ENCODE measurements around the gene ZNF83. TPM values are rescaled to one million over a fixed set of nuclear protein-coding genes. Genes with fewer than 3 reads are reported as not detected.
"Not testable (repeated sequence)": the region's sequence is repeated elsewhere in the genome, so short reads cannot be mapped to it uniquely, and the experiment has no call there.

Gene ZNF83
- total and polyA plus RNA-seq, 7 experiments from 2014 or later = 17.2 to 113 (median 62.5) TPM

DNA sequence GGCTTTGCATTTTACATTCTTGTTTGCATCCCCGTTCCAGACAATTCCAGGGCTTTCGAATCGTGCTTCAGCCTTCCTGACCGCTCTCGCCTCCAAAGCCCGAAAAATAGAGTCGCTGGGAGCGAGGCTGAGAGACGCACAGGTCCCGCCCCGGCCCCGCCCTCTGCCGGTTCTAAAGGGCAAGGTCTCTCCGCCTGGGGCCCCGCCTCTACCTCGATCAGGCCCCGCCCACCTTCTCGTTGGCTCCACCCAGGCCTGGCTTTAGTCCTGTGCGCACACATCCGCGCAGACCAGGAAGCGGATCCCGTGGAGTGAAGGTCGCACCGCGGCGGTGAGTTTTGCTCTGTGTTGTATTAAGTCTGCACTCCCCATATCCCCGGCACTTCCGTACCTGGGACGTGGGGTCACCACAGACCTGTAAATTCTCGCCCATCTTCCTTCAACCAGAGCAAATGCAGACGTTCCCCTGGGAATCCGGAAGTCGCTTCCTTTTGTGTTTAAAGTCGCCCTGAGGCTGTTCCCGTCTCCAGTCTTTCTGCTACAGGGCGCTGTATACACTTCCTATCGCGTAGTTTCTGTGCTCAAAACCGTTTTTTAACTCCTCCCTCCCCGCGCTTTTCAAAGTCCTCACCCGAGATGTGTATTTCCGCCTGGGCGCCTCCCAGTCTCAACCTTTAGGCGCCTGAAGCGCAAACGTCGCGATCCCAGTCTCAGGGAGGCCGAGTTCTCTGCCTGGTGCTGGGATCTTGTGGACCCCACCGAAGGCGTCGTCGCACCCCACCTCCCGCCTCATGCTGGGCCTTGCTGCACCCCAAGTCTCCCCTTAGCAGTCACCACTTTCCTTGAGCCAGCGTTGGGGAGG, 67.9 kb downstream of the ZNF83 start, which contains the start of gene ZNF701:
Gene ZNF701, plus strand, starts transcription at position 288 of the 862 bp plus-strand sequence. CDS start 3,861 bp downstream, outside the sequence.
- peaks cover 9 to 42% (median 37%) of the 10 kb centered on the region in 7 donors for H3K4me1 Mint-ChIP-seq
- ATAC-seq (peak; percentile 100), DNase-seq (peak; percentile 92 to 99 (median 96))
- H3K36me3 Mint-ChIP-seq = peaks cover 19 to 70% (median 53%) of the 10 kb centered on the region in 5 donors
- Histone ChIP-seq H3K36me3 (ENCODE audit: control insufficient read depth in 2 of 3, insufficient read depth in 3 of 3, low read length in 3 of 3) (peaks cover 5 to 37% (median 10%) of the 10 kb centered on the region in 3 experiments), H3K4me3 (ENCODE audit: low read length) (peak within 1 kb of the TSS; percentile 78), H3K9me3 (ENCODE audit: control insufficient read depth in 2 of 3, low read length in 3 of 3) (peaks cover 0 to 31% (median 3%) of the 10 kb centered on the region in 3 experiments), H3K4me1 (ENCODE audit: control insufficient read depth in 2 of 2, insufficient read depth in 2 of 2, low read length in 2 of 2) (peaks cover 10 to 13% of the 10 kb centered on the region in 2 donors), H3K27ac (ENCODE audit: low read depth, low read length) (peak within 1 kb of the TSS; percentile 78), H3K27me3 (ENCODE audit: control insufficient read depth in 2 of 2, insufficient read depth in 2 of 2, low read length in 2 of 2) (no peaks in the 10 kb centered on the region)
- no peaks in the 10 kb centered on the region for H3K27me3 Mint-ChIP-seq
- H3K27ac Mint-ChIP-seq = peak within 1 kb of the TSS; percentile 92 to 98 (median 95)
- intact Hi-C loops (cut with micrococcal nuclease) = loop anchor here (1.0 to 2.0 kb wide), 12 partner anchors 31 to 381 kb away; partner anchors contain the start of genes ZNF808 (in 2 of the 2), ZNF83 (in 2 of the 2), ZNF320 (in 1 of the 2) and ZNF528 (in 1 of the 2)
- ChIA-PET POLR2A (interaction anchor here (1.0 to 1.2 kb wide), 2 partner anchors 11 to 165 kb away, joined by 3 to 6 read pairs; no protein-coding TSS in a partner anchor), CTCF (no interaction called here)
- H3K4me3 Mint-ChIP-seq = peak within 1 kb of the TSS; percentile 88 to 99 (median 94)
- peaks cover 6 to 83% (median 40%) of the 10 kb centered on the region in 11 donors for H3K9me3 Mint-ChIP-seq

DNA sequence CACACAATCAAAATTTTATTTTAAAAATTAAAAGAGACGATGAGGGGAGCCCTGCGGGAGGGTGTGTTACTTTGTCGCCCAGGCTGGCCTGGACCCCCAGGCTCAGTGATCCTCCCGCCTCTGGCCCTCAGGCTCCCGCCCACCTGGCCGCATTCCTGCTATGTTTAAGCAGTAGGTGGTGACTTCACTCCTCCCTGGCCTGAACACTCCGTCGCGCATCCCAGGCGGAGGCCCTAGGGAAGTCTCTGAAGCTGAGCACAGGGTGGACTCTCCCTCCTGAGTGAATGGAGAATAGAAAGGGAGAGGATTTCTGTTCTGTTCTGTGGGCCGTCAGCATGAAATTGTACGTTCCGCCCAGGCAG, 68.5 kb downstream of the ZNF83 start:
- POLR2A ChIA-PET; CTCF ChIA-PET; H3K27me3 ChIP-seq (ENCODE audit: control insufficient read depth in 2 of 2, insufficient read depth in 2 of 2, low read length in 2 of 2); H3K27me3 Mint-ChIP-seq; intact Hi-C loops (cut with micrococcal nuclease): not testable (repeated sequence)
- ATAC-seq (peak; percentile 0), DNase-seq (peak in 1 of 9 donors; percentile 5)
- H3K4me3 Mint-ChIP-seq = peak overlapping the region; percentile 88 to 99 (median 94)
- H3K9me3 Mint-ChIP-seq = peaks cover 6 to 83% (median 44%) of the 10 kb centered on the region in 11 donors
- peak overlapping the region in 8 of 9 donors; percentile 92 to 98 (median 94) for H3K27ac Mint-ChIP-seq
- Histone ChIP-seq H3K4me3 (ENCODE audit: low read length) (peak overlapping the region; percentile 78), H3K27ac (ENCODE audit: low read depth, low read length) (peak overlapping the region; percentile 44), H3K4me1 (ENCODE audit: control insufficient read depth in 2 of 2, insufficient read depth in 2 of 2, low read length in 2 of 2) (peaks cover 10 to 13% of the 10 kb centered on the region in 2 donors), H3K36me3 (ENCODE audit: control insufficient read depth in 2 of 3, insufficient read depth in 3 of 3, low read length in 3 of 3) (peaks cover 5 to 32% (median 10%) of the 10 kb centered on the region in 3 experiments), H3K9me3 (ENCODE audit: control insufficient read depth in 2 of 3, low read length in 3 of 3) (peaks cover 0 to 34% (median 3%) of the 10 kb centered on the region in 3 experiments)
- peaks cover 9 to 42% (median 37%) of the 10 kb centered on the region in 7 donors for H3K4me1 Mint-ChIP-seq
- H3K36me3 Mint-ChIP-seq = peaks cover 20 to 70% (median 49%) of the 10 kb centered on the region in 5 donors

DNA sequence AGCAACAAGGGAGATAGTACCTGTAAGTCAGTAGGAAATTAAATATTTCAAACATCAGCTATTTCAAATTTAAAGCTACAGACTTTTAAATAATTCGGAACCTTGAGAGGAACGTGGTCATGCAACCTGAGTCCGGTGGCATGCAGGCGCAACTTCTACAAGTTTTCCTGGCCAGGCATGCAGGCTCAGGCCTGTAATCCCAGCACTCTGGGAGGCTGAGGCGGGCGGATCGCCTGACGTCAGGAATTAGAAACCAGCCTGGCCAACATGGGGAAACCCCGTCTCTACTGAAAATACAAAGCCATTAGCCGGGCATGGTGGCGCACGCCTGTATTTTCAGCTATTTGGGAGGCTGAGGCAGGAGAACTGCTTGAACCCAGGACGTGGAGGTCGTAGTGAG, 70.2 kb downstream of the ZNF83 start:
- CTCF ChIA-PET = no interaction called here
- H3K27me3 Mint-ChIP-seq = no peaks in the 10 kb centered on the region
- intact Hi-C loops (cut with micrococcal nuclease) = no loop called here
- ATAC-seq = no peak
- H3K4me3 ChIP-seq (ENCODE audit: low read length) = no peak overlapping the region
- peaks cover 9 to 34% (median 31%) of the 10 kb centered on the region in 7 donors for H3K4me1 Mint-ChIP-seq
- no peak overlapping the region for H3K27ac ChIP-seq (ENCODE audit: low read depth, low read length)
- peaks cover 6 to 85% (median 49%) of the 10 kb centered on the region in 11 donors for H3K9me3 Mint-ChIP-seq
- DNase-seq = no peak
- H3K4me3 Mint-ChIP-seq = peak overlapping the region in 2 of 10 donors; percentile 13 to 45
- no peaks in the 10 kb centered on the region for H3K27me3 ChIP-seq (ENCODE audit: control insufficient read depth in 2 of 2, insufficient read depth in 2 of 2, low read length in 2 of 2)
- no peak overlapping the region for H3K27ac Mint-ChIP-seq
- H3K36me3 ChIP-seq (ENCODE audit: control insufficient read depth in 2 of 3, insufficient read depth in 3 of 3, low read length in 3 of 3) = peaks cover 0 to 25% (median 0%) of the 10 kb centered on the region in 3 experiments
- POLR2A ChIA-PET = interaction anchor here (0.7 kb wide), 1 partner anchor 35 kb away, joined by 7 read pairs; no protein-coding TSS in a partner anchor
- peaks cover 10 to 13% of the 10 kb centered on the region in 2 donors for H3K4me1 ChIP-seq (ENCODE audit: control insufficient read depth in 2 of 2, insufficient read depth in 2 of 2, low read length in 2 of 2)
- H3K36me3 Mint-ChIP-seq = peaks cover 21 to 70% (median 47%) of the 10 kb centered on the region in 5 donors
- H3K9me3 ChIP-seq (ENCODE audit: control insufficient read depth in 2 of 3, low read length in 3 of 3) = peaks cover 0 to 38% (median 10%) of the 10 kb centered on the region in 3 experiments

DNA sequence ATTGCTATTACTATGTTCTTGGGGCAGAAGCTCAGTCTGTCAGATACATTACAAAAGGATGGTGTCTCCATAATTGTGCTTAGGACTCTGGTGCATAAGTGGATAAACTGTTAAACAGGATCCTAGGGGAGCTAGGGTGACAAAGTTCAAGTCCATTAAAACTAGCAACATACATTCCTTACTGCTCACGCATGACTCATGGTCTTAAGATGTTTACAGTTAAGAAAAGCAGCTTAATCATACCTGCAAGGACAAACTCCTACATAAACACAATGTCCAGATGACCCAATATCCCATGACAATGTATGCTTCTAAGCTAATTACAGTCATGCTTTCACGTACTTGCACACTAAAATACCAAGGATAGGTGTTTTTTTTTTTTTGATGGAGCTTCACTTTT, 71.6 kb downstream of the ZNF83 start:
- peaks cover 9 to 22% (median 20%) of the 10 kb centered on the region in 7 donors for H3K4me1 Mint-ChIP-seq
- peaks cover 0 to 27% (median 0%) of the 10 kb centered on the region in 3 experiments for H3K36me3 ChIP-seq (ENCODE audit: control insufficient read depth in 2 of 3, insufficient read depth in 3 of 3, low read length in 3 of 3)
- peaks cover 10 to 13% of the 10 kb centered on the region in 2 donors for H3K4me1 ChIP-seq (ENCODE audit: control insufficient read depth in 2 of 2, insufficient read depth in 2 of 2, low read length in 2 of 2)
- no peak overlapping the region for H3K27ac Mint-ChIP-seq
- H3K9me3 ChIP-seq (ENCODE audit: control insufficient read depth in 2 of 3, low read length in 3 of 3) = peaks cover 0 to 51% (median 15%) of the 10 kb centered on the region in 3 experiments
- no peak overlapping the region for H3K4me3 ChIP-seq (ENCODE audit: low read length)
- H3K9me3 Mint-ChIP-seq = peaks cover 6 to 86% (median 52%) of the 10 kb centered on the region in 11 donors
- CTCF ChIA-PET = no interaction called here
- H3K27ac ChIP-seq (ENCODE audit: low read depth, low read length) = no peak overlapping the region
- H3K27me3 ChIP-seq (ENCODE audit: control insufficient read depth in 2 of 2, insufficient read depth in 2 of 2, low read length in 2 of 2) = no peaks in the 10 kb centered on the region
- no peak for DNase-seq
- peaks cover 13 to 70% (median 53%) of the 10 kb centered on the region in 5 donors for H3K36me3 Mint-ChIP-seq
- no peak overlapping the region for H3K4me3 Mint-ChIP-seq
- POLR2A ChIA-PET = interaction anchor here (1.3 kb wide), 1 partner anchor 15 kb away, joined by 6 read pairs; no protein-coding TSS in a partner anchor
- ATAC-seq = no peak
- no peaks in the 10 kb centered on the region for H3K27me3 Mint-ChIP-seq
- intact Hi-C loops (cut with micrococcal nuclease) = no loop called here

DNA sequence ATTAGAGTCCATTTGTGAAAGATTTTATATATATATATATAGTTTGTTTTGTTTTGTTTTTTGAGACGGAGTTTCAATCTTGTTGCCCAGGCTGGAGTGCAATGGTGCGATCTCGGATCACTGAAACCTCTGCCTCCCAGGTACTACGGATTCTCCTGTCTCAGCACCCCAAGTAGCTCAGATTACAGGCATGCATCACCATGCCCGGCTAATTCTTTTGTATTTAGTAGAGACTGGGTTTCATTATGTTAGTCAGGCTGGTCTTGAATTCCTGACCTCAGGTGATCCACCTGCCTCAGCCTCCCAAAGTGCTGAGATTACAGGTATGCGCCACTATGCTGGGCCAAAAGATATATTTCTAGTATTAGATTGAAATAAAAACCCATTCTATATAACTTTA, 72.0 kb downstream of the ZNF83 start:
- Mint-ChIP-seq H3K27ac (no peak overlapping the region), H3K9me3 (peaks cover 6 to 86% (median 53%) of the 10 kb centered on the region in 11 donors), H3K4me1 (peaks cover 7 to 18% (median 15%) of the 10 kb centered on the region in 7 donors), H3K36me3 (peaks cover 13 to 70% (median 53%) of the 10 kb centered on the region in 5 donors), H3K4me3 (no peak overlapping the region), H3K27me3 (no peaks in the 10 kb centered on the region)
- intact Hi-C loops (cut with micrococcal nuclease) = no loop called here
- ChIA-PET CTCF (no interaction called here), POLR2A (interaction anchor here (1.3 kb wide), 1 partner anchor 15 kb away, joined by 6 read pairs; no protein-coding TSS in a partner anchor)
- ATAC-seq (no peak), DNase-seq (no peak)
- H3K36me3 ChIP-seq (ENCODE audit: control insufficient read depth in 2 of 3, insufficient read depth in 3 of 3, low read length in 3 of 3) = peaks cover 0 to 31% (median 0%) of the 10 kb centered on the region in 3 experiments
- H3K9me3 ChIP-seq (ENCODE audit: control insufficient read depth in 2 of 3, low read length in 3 of 3) = peaks cover 0 to 56% (median 18%) of the 10 kb centered on the region in 3 experiments
- peaks cover 6 to 10% of the 10 kb centered on the region in 2 donors for H3K4me1 ChIP-seq (ENCODE audit: control insufficient read depth in 2 of 2, insufficient read depth in 2 of 2, low read length in 2 of 2)
- H3K4me3 ChIP-seq (ENCODE audit: low read length) = no peak overlapping the region
- H3K27ac ChIP-seq (ENCODE audit: low read depth, low read length) = no peak overlapping the region
- H3K27me3 ChIP-seq (ENCODE audit: control insufficient read depth in 2 of 2, insufficient read depth in 2 of 2, low read length in 2 of 2) = no peaks in the 10 kb centered on the region
